Activated CD8-positive, alpha-beta memory T cell treated with anti-CD3 and anti-CD28 coated beads, Interleukin-2, amount 50 U/mL, for 4 hours (primary cell): ENCODE data around the gene PRKAG2.
A peak's percentile ranks its signal among the peaks of the same experiment; 100 is the strongest.

Experiments
- DNase-seq: peaks from one replicate; pipeline ENCODE4 v3.0.0-alpha.2; 2020

Gene PRKAG2

GRCh38 chr7:151631953-151632749 is 244.8 kb downstream of the PRKAG2 start:
- peak; percentile 93 for DNase-seq

- DNase-seq = no peak
Observed at GRCh38 chr7:151631570-151631952, 245.4 kb downstream of the PRKAG2 start.

- DNase-seq = no peak
Observed at GRCh38 chr7:151630851-151631569, 245.9 kb downstream of the PRKAG2 start.

- no peak for DNase-seq
Observed at GRCh38 chr7:151630358-151630757, 246.6 kb downstream of the PRKAG2 start.

GRCh38 chr7:151629713-151630272 is 247.1 kb downstream of the PRKAG2 start:
- DNase-seq = no peak

GRCh38 chr7:151628846-151629604 is 247.9 kb downstream of the PRKAG2 start:
- DNase-seq = no peak

GRCh38 chr7:151626422-151627115 is 250.3 kb downstream of the PRKAG2 start:
- DNase-seq = peak; percentile 34

GRCh38 chr7:151625606-151626005 is 251.3 kb downstream of the PRKAG2 start:
- no peak for DNase-seq

GRCh38 chr7:151624246-151624928 is 252.5 kb downstream of the PRKAG2 start:
- no peak for DNase-seq

GRCh38 chr7:151623766-151624165 is 253.1 kb downstream of the PRKAG2 start:
- DNase-seq = no peak

- no peak for DNase-seq
Observed at GRCh38 chr7:151621961-151622360, 255.0 kb downstream of the PRKAG2 start.

- DNase-seq = no peak
Observed at GRCh38 chr7:151616443-151617213, 260.3 kb downstream of the PRKAG2 start.

GRCh38 chr7:151615784-151616183 is 261.1 kb downstream of the PRKAG2 start:
- no peak for DNase-seq

GRCh38 chr7:151615058-151615457 is 261.9 kb downstream of the PRKAG2 start:
- no peak for DNase-seq

GRCh38 chr7:151614019-151614418 is 262.9 kb downstream of the PRKAG2 start:
- DNase-seq = no peak

- no peak for DNase-seq
Observed at GRCh38 chr7:151611878-151612277, 265.0 kb downstream of the PRKAG2 start.

- no peak for DNase-seq
Observed at GRCh38 chr7:151611041-151611440, 265.9 kb downstream of the PRKAG2 start.

- no peak for DNase-seq
Observed at GRCh38 chr7:151608031-151608551, 268.8 kb downstream of the PRKAG2 start.

GRCh38 chr7:151607464-151607867 is 269.4 kb downstream of the PRKAG2 start:
- DNase-seq = no peak

GRCh38 chr7:151603951-151604350 is 273.0 kb downstream of the PRKAG2 start:
- DNase-seq = no peak
